ENCODE data around the gene ZMAT2. TPM values are rescaled to one million over a fixed set of nuclear protein-coding genes. Genes with fewer than 3 reads are reported as not detected.
"Not testable (repeated sequence)": the region's sequence is repeated elsewhere in the genome, so short reads cannot be mapped to it uniquely, and the experiment has no call there.

Gene ZMAT2
- total RNA-seq, 2 experiments from 2014 or later: 49.9 to 55.3 TPM

DNA sequence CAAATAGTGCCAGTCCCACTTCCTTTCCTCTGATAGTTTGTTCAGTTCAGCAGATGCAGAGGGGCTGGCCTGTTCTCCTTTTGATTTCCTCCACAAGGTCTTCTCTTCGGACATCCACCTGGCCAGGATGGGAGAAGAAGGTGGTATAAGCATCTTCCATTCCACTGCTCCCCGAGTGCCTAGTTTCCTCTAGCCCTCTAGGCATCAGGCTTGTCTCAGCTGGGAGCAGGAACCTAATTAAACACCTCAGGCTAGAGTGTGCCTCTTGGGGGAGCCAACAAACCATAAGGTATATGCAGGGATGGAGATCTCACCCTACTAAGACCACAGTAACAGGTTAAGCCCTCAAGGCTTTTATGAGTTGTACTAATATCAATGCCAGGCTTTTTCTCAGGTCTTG is 26.0 kb upstream of the ZMAT2 start:
- peaks cover 42% of the 10 kb centered on the region for H3K36me3 Mint-ChIP-seq (ENCODE audit: low read depth)
- DNase-seq (no peak), ATAC-seq (peak; percentile 18)
- ChIA-PET CTCF (interaction anchor here (0.7 kb wide), 1 partner anchor 26 kb away, joined by 3 read pairs; no protein-coding TSS in a partner anchor), POLR2A (interaction anchor here (0.7 kb wide), 1 partner anchor 17 kb away, joined by 3 read pairs; the partner anchor contains the start of genes HARS1 and HARS2)
- intact Hi-C loops (cut with DNase I, micrococcal nuclease): no loop called here
- H3K27ac Mint-ChIP-seq: no peak overlapping the region
- no peaks in the 10 kb centered on the region for H3K27me3 Mint-ChIP-seq
- no peak overlapping the region for H3K4me3 Mint-ChIP-seq
- peaks cover 3% of the 10 kb centered on the region for H3K4me1 Mint-ChIP-seq
- no peaks in the 10 kb centered on the region for H3K9me3 Mint-ChIP-seq (ENCODE audit: low read depth)

DNA sequence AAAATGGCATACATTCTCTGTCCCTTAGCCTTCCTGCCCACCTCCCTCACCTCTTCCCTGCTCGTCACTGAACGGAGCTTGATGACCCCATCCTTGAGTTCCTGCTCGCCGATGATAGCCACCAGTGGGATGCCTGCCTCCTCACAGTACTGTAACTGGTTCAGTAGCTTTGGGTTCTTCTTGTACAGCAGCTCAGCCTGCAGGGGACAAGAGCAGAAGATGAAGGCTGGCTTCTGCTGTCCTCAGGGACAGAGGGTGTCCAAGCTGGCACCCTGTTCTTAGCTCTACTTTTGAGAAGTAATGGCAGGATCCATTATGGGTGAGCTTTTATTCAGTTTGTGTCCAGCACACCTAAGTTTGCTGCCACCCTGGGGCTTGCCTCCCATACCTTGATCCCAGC is 25.6 kb upstream of the ZMAT2 start:
- H3K9me3 Mint-ChIP-seq (ENCODE audit: low read depth): no peaks in the 10 kb centered on the region
- DNase-seq (no peak), ATAC-seq (no peak)
- no peak overlapping the region for H3K4me3 Mint-ChIP-seq
- intact Hi-C loops (cut with DNase I, micrococcal nuclease): no loop called here
- peaks cover 38% of the 10 kb centered on the region for H3K36me3 Mint-ChIP-seq (ENCODE audit: low read depth)
- ChIA-PET POLR2A (interaction anchor here (0.6 kb wide), 1 partner anchor 941 kb away, joined by 3 read pairs; no protein-coding TSS in a partner anchor), CTCF (interaction anchor here (0.7 kb wide), 1 partner anchor 27 kb away, joined by 3 read pairs; no protein-coding TSS in a partner anchor)
- H3K27ac Mint-ChIP-seq: no peak overlapping the region
- peaks cover 3% of the 10 kb centered on the region for H3K4me1 Mint-ChIP-seq
- H3K27me3 Mint-ChIP-seq: no peaks in the 10 kb centered on the region

DNA sequence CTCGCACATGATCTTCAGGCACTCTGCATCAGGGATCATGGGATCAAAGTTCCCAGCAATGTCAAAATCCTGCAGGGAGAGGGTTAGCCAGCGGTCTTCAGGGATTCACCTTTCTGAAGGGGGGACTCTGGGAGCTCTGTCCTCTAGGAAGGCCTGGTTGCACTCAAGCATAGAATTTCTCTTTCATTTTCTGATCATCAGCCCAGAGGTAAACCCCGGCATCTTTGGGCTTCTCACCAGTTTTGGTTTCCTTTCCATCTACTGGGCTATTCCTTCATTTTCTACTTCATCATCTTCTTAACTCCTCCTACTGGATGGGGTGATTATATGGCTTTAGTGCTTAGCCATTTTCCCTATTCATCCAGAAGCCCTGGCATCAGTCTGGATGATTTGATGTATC is 22.3 kb upstream of the ZMAT2 start:
- ChIA-PET CTCF (no interaction called here), POLR2A (no interaction called here)
- H3K27ac Mint-ChIP-seq: peak overlapping the region; percentile 55
- intact Hi-C loops (cut with DNase I, micrococcal nuclease): no loop called here
- peaks cover 33% of the 10 kb centered on the region for H3K36me3 Mint-ChIP-seq (ENCODE audit: low read depth)
- no peaks in the 10 kb centered on the region for H3K9me3 Mint-ChIP-seq (ENCODE audit: low read depth)
- peak; percentile 42 for ATAC-seq
- no peaks in the 10 kb centered on the region for H3K27me3 Mint-ChIP-seq
- no peak for DNase-seq
- peaks cover 3% of the 10 kb centered on the region for H3K4me1 Mint-ChIP-seq
- H3K4me3 Mint-ChIP-seq: no peak overlapping the region

DNA sequence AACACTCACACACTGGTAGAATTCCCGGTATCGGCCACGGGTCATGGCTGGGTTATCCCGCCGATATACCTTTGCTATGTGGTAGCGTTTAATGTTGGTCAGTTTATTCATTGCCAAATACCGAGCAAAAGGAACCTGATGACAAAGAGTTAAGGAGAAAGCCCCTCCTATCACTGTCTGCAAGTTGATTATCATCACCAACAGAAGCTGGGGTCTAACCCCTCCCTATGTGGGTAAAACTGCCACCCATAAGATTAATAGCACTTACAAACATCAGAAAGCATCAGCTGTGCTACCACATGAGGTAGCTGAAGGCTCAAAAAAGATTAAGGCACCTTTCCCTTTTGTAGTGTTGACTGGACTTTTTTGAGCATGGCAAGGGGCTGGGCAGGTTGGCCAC is 21.3 kb upstream of the ZMAT2 start:
- Mint-ChIP-seq H3K27me3 (no peaks in the 10 kb centered on the region), H3K4me3 (no peak overlapping the region), H3K27ac (no peak overlapping the region), H3K9me3 (ENCODE audit: low read depth) (no peaks in the 10 kb centered on the region), H3K36me3 (ENCODE audit: low read depth) (peaks cover 32% of the 10 kb centered on the region), H3K4me1 (peaks cover 3% of the 10 kb centered on the region)
- no peak for ATAC-seq
- POLR2A ChIA-PET: no interaction called here
- DNase-seq: no peak
- CTCF ChIA-PET: interaction anchor here (1.8 kb wide), 1 partner anchor 10 kb away, joined by 7 read pairs; no protein-coding TSS in a partner anchor
- intact Hi-C loops (cut with DNase I, micrococcal nuclease): no loop called here

DNA sequence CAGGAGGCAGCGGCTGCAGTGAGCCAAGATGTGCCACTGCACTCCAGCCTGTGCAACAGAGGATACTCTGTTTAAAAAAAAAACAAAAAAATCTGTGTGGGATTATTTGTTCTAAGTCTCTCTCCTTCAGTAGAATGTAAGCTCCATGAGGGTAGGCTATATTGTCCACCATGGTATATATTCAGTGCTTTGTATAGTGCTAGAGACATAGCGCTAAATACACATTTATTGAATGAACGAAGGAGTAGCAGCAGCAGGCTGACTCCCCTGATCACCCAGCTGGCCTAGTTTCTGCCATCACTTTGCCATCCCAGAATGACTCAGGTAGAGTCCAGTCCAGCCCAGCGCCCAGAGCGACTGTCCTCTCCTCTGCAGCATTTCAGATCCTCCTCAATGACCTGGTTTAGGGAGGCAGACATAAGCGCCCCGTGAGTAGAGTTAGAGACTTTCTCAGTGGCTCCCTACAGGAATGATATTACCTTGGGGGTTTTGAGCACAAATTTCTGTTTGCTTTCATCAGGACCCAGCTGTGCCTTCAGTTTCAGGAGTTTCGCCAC is 9.8 kb upstream of the ZMAT2 start:
- Mint-ChIP-seq H3K36me3 (ENCODE audit: low read depth) (peaks cover 43% of the 10 kb centered on the region), H3K4me1 (peaks cover 38% of the 10 kb centered on the region), H3K4me3 (peak overlapping the region; percentile 97), H3K9me3 (ENCODE audit: low read depth) (no peaks in the 10 kb centered on the region), H3K27ac (peak overlapping the region; percentile 98), H3K27me3 (no peaks in the 10 kb centered on the region)
- intact Hi-C loops (cut with DNase I, micrococcal nuclease): loop anchor here (2.0 to 10.0 kb wide), 2 partner anchors 52 to 576 kb away; partner anchors contain the start of genes PURA (in 1 of the 2) and TMCO6 (in 1 of the 2)
- CTCF ChIA-PET: interaction anchor here (0.7 to 1.6 kb wide), 7 partner anchors 10 to 327 kb away, joined by 4 to 11 read pairs (median 5); partner anchors contain the start of genes IK, NDUFA2, SLC35A4 and ZMAT2
- POLR2A ChIA-PET: interaction anchor here (0.6 to 1.6 kb wide), 10 partner anchors 10 to 46 kb away, joined by 3 to 15 read pairs (median 4); partner anchors contain the start of genes DND1, IK, NDUFA2 and WDR55
- DNase-seq: no peak
- no peak for ATAC-seq

DNA sequence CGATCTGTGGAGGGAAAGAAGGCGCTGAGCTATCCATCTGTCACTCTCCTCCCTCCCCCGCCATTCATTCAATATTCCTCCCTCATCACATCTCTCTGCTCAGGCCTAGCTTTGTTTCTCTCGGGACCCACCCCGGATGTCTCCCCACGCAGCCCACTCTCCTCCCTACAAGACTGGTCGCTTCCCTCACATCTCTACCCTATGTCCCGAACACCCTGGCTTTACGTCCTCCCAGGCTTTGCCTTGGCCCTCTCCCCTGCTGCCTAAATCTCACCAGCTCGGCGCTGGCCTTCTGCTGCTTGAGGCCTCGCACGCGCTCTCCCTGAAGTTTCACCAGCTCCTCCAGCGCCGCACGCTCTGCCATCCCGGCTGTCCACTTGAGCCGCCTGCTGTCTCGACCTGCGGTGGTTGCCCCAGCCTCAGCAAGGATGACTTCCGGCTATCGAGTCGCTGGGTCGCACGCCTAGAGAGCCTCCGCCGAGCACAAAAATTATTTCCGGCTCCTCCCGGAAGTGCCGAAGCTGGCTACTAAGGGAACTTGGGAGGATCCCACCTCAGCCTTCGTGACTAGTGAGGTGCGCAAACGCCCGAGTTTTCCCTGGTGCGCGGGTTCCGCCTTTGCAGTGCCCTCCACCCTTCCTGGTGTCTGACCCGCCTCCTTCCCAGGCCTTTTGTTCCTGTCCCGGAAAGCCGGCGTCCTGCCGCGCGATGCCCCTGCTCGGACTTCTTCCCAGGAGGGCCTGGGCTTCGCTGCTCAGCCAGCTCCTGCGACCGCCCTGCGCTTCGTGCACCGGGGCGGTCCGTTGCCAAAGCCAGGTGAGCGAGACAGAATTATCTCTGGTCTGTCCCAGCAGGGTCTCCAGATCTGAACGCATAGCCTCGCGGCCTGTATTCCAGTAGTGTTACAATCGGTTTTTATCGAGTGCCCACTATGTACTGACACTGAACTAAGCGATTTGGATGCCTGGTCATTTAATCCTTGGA is 9.0 kb upstream of the ZMAT2 start, which contains the start of the genes HARS1 and HARS2:
TSS of gene HARS1 (minus strand) at position 430 of the 984 bp plus-strand sequence. CDS start at position 364, 66 bp downstream.
TSS of gene HARS2 (plus strand) at position 515 of the 984 bp plus-strand sequence. CDS start at position 709, 194 bp downstream.
- ATAC-seq (peak; percentile 95), DNase-seq (peak; percentile 91)
- ChIA-PET POLR2A (interaction anchor here (0.5 to 1.6 kb wide), 13 partner anchors 9 to 290 kb away, joined by 3 to 15 read pairs (median 3); partner anchors contain the start of genes DND1, IK, NDUFA2 and WDR55), CTCF (interaction anchor here (0.7 to 1.6 kb wide), 7 partner anchors 9 to 328 kb away, joined by 4 to 11 read pairs (median 5); partner anchors contain the start of genes IK, NDUFA2, SLC35A4 and ZMAT2)
- Mint-ChIP-seq H3K9me3 (ENCODE audit: low read depth) (no peaks in the 10 kb centered on the region), H3K4me1 (peaks cover 41% of the 10 kb centered on the region), H3K27me3 (no peaks in the 10 kb centered on the region), H3K4me3 (peak within 1 kb of the TSS; percentile 97), H3K27ac (peak within 1 kb of the TSS; percentile 98), H3K36me3 (ENCODE audit: low read depth) (peaks cover 49% of the 10 kb centered on the region)
- intact Hi-C loops (cut with DNase I, micrococcal nuclease): loop anchor here (1.0 to 10.0 kb wide), 11 partner anchors 9 to 576 kb away; partner anchors contain the start of genes ANKHD1 (in 2 of the 2), IK (in 2 of the 2), NDUFA2 (in 2 of the 2) and TMCO6 (in 2 of the 2)

DNA sequence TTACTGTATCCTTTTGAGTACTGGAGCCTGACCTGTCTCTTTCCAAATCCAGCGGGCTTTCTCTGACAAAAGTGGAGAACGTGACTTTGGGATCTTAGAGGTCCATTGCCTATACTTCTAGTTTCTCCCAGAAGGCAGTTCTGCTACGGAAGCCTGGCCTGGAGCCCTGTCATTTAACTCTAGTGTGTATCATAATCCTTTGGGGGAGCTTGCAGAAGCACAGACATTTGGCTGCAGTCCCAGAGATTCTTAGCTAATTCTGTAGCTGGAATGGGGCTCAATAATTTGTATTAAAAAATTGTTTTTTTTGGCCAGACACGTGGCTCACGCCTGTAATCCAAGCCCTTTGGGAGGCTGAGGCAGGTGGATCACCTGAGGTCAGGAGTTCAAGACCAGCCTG is 6.0 kb upstream of the ZMAT2 start:
- peaks cover 57% of the 10 kb centered on the region for H3K36me3 Mint-ChIP-seq (ENCODE audit: low read depth)
- no peaks in the 10 kb centered on the region for H3K27me3 Mint-ChIP-seq
- intact Hi-C loops (cut with DNase I, micrococcal nuclease): loop anchor here in 1 of 2 experiments (10.0 kb wide), 1 partner anchor 579 kb away; the partner anchor contains the start of gene PURA
- POLR2A ChIA-PET: interaction anchor here (0.7 kb wide), 1 partner anchor 17 kb away, joined by 4 read pairs; no protein-coding TSS in a partner anchor
- H3K9me3 Mint-ChIP-seq (ENCODE audit: low read depth): no peaks in the 10 kb centered on the region
- no peak overlapping the region for H3K4me3 Mint-ChIP-seq
- H3K27ac Mint-ChIP-seq: no peak overlapping the region
- ATAC-seq (no peak), DNase-seq (no peak)
- CTCF ChIA-PET: interaction anchor here (0.9 to 1.9 kb wide), 2 partner anchors 8 to 139 kb away, joined by 3 to 6 read pairs; no protein-coding TSS in a partner anchor
- peaks cover 35% of the 10 kb centered on the region for H3K4me1 Mint-ChIP-seq

DNA sequence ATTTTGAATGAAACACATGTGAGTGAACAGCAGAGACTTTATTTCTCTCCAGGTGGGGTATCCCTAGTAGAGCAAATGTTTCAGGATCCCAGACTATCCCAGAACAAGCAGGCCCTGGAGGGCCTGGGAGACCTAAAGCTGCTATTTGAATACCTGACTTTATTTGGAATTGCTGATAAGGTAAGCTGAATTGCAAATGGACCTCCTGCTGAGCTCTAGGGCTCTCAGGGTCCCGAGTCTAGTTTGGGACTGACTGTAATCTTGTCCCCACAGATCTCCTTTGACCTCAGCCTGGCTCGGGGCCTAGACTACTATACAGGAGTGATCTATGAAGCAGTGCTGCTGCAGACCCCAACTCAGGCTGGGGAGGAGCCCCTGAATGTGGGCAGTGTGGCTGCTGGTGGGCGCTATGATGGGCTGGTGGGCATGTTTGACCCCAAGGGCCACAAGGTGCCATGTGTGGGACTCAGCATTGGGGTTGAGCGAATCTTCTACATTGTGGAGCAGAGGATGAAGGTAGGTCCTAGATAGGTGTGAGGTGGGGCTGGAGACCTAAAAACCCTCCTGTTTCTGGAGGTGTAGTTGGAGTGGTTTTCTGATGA is 3.3 kb upstream of the ZMAT2 start:
- intact Hi-C loops (cut with DNase I, micrococcal nuclease): loop anchor here in 1 of 2 experiments (10.0 kb wide), 1 partner anchor 582 kb away; the partner anchor contains the start of gene PURA

DNA sequence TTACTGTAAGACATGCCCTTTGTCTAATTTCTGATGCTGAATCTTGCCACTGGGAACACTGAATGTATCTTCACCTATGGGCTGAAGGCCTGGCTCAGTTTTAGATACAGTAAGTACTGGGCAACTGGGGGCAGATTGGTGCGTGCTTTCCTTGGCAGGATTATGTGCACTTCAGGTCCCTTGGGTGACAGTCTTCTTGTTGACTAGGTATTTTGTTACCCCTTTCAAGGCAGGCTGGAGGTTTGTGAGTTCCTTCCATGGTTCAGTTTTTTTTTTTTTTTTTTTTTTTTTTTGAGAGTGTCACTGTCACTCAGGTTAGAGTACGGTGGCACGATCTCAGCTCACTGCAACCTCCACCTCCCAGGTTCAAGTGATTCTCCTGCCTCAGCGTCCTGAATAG is 7.6 kb downstream of the ZMAT2 start:
- ATAC-seq: no peak
- DNase-seq: no peak
- intact Hi-C loops (cut with DNase I, micrococcal nuclease): no loop called here
- Mint-ChIP-seq H3K36me3 (ENCODE audit: low read depth) (peaks cover 37% of the 10 kb centered on the region), H3K27me3 (no peaks in the 10 kb centered on the region), H3K4me3 (no peak overlapping the region), H3K27ac (peak overlapping the region; percentile 47), H3K4me1 (peaks cover 18% of the 10 kb centered on the region), H3K9me3 (ENCODE audit: low read depth) (no peaks in the 10 kb centered on the region)
- POLR2A ChIA-PET: no interaction called here
- CTCF ChIA-PET: interaction anchor here (0.6 to 1.1 kb wide), 3 partner anchors 9 to 347 kb away, joined by 3 to 4 read pairs (median 4); no protein-coding TSS in a partner anchor

More for the DNA sequence above, 3.3 kb upstream of the ZMAT2 start:
- ATAC-seq (no peak), DNase-seq (no peak)
- ChIA-PET POLR2A (interaction anchor here (0.7 kb wide), 1 partner anchor 14 kb away, joined by 3 read pairs; no protein-coding TSS in a partner anchor), CTCF (interaction anchor here (0.7 to 0.8 kb wide), 3 partner anchors 23 to 456 kb away, joined by 3 read pairs; no protein-coding TSS in a partner anchor)
- no peaks in the 10 kb centered on the region for H3K9me3 Mint-ChIP-seq (ENCODE audit: low read depth)
- no peak overlapping the region for H3K27ac Mint-ChIP-seq
- peaks cover 65% of the 10 kb centered on the region for H3K36me3 Mint-ChIP-seq (ENCODE audit: low read depth)
- peaks cover 32% of the 10 kb centered on the region for H3K4me1 Mint-ChIP-seq
- no peaks in the 10 kb centered on the region for H3K27me3 Mint-ChIP-seq
- H3K4me3 Mint-ChIP-seq: no peak overlapping the region

DNA sequence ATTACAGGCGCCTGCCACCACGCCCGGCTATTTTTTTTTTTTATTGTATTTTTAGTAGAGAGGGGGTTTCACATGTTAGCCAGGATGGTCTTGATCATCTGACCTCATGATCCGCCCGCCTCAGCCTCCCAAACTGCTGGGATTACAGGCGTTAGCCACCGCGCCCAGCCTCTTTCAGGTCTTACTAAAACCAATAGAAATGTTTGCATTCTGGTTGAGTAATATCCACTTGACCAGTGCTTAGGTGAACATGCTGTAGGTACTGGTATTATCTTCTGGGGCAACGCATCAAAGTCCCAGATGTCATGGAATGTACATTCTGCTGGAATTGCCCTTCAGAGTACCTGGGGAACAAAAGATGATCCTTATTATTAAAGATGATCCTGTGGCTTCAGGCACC is 8.5 kb downstream of the ZMAT2 start:
- DNase-seq; H3K27ac Mint-ChIP-seq; H3K27me3 Mint-ChIP-seq; ATAC-seq; H3K4me3 Mint-ChIP-seq; intact Hi-C loops (cut with DNase I, micrococcal nuclease); H3K9me3 Mint-ChIP-seq (ENCODE audit: low read depth): not testable (repeated sequence)
- peaks cover 32% of the 10 kb centered on the region for H3K36me3 Mint-ChIP-seq (ENCODE audit: low read depth)
- peaks cover 18% of the 10 kb centered on the region for H3K4me1 Mint-ChIP-seq
- ChIA-PET CTCF (interaction anchor here (1.1 kb wide), 1 partner anchor 10 kb away, joined by 4 read pairs; no protein-coding TSS in a partner anchor), POLR2A (interaction anchor here (0.6 kb wide), 1 partner anchor 469 kb away, joined by 3 read pairs; no protein-coding TSS in a partner anchor)
